HS-27A (cell line): Measurements from ENCODE around the gene MYLK4.
"Not testable (repeated sequence)": the region's sequence is repeated elsewhere in the genome, so short reads cannot be mapped to it uniquely, and the experiment has no call there.

Source experiments
- DNase-seq: peaks from one replicate; pipeline ENCODE4 v3.0.0-alpha.2; 2012; ENCODE audit warnings: low read depth, missing footprints

The MYLK4 gene

DNA sequence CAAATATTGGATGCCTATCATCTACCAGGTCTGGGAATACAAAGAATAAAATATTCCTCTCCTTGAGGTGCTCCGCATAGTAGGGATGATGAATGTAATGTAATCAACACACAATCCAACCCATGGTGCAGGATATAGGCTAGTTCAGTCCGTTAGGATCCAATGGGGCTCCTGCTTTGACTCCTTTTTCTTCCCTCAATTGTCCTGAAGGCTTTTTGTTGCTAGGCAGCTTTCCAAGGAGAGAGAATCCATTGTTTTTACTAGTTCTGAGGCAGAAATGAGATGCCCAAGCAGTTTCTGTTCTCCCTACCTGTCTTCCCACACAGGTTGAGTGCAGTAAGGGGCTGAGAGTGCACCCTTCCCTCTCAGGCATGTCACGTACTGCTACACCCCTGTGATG, 26.5 kb upstream of the MYLK4 start:
- DNase-seq, result no peak

DNA sequence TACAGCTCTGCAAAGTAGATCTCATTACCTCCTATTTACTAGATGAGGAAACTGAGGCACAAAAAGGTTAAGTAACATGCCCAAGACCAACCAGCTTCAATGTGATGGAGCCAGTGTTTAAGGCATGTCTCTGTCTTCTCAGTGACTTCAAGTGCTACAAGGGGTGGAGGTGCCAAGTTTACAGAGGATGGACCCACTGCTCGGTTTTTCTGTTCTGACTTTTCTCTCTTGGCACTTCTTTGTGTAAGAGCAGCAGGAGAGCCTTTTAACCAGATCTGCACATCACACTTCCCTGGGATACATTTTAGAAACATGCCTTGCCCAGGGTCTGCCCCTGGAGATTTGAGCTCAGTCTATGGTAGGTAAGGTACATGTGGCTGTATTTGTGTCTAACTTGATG, 24.3 kb upstream of the MYLK4 start:
- no peak for DNase-seq

DNA sequence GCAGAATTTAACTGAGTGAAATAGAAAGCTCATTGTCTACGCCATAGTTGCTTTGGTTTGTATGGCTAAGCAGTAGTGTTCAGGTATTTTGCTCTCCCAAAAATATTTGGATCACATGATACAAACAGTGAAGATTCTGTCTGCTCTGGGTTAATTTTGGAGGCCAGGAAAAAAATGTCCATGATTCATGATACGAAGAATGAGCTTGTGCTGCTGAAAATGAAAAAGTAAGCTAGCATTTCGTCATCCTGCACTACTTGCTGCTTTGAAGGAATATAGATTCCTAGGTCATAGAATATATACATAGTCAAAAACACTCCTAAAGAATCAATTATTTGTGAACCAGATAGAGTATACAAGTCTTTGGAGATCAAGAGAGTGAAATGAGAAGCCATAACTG, 22.7 kb upstream of the MYLK4 start:
- DNase-seq, result no peak

DNA sequence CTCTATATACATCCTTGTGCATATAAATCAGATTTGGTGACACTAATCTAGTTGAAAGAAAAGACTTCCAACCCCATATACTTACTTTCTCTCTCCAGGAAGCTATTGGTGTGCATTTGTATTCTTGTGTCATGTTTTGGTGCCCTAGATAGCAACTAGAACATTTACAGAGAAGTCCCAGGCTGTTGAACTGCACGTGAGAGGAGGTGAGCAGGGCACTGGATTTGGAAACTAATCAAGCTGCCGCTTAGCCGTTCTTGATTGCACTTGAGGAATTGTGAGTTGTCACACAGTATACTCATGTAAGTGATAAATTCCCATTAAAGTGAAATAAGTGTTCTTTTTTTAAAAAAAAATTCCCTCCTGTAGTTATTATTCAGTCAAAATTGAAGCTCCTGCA, 22.1 kb upstream of the MYLK4 start:
- no peak for DNase-seq

DNA sequence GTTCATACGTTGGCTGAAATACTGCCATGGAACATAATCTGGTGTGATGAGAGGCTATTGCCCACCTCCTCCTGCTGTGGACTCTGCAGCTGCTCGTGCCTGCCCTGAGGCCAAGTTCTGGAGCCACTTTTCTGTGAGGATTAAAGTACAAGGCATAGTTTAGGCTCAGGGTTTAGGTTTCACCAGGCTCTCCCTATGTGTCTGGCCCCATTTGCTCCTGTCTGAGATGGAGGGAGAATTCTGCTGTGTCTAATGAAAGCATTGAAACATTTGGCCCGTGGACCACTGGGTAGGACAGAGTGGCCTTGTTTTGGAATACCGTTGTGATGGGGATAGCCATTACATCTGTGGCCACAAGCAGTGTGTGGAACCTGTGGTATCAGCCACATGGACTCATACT, 20.4 kb upstream of the MYLK4 start:
- DNase-seq, result no peak

DNA sequence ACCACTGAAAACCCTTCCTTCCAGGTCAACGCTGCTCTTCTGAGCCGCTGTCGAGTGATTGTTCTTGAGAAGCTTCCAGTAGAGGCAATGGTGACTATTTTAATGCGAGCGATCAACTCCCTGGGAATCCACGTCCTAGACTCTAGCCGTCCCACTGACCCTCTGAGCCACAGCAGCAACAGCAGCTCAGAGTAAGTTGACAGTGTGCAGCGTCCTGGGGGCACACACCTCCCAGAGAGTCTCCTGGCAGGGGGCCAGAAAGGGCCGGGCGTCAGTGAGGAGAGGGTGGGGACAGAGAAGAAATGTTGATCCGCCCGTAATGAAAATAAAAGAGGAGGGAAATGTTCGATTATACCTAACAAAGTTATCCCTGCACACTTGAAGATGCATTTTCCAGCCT, 19.4 kb upstream of the MYLK4 start:
- no peak for DNase-seq

DNA sequence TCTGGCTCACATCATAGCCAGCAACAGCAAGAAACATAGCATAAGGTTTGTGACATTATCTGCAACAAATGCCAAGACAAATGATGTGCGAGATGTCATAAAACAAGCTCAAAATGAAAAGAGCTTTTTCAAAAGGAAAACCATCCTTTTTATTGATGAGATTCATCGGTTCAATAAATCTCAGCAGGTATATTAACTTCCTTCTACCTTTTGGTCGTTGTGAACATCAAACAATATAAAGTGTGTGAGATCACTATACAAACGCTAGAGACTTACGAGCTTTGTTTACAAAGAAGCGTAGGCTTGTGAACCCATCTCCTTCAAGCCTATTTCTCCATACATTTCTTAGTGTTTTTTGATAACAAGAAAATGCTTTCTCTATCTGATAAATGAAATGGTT, 18.0 kb upstream of the MYLK4 start:
- DNase-seq, result no peak

DNA sequence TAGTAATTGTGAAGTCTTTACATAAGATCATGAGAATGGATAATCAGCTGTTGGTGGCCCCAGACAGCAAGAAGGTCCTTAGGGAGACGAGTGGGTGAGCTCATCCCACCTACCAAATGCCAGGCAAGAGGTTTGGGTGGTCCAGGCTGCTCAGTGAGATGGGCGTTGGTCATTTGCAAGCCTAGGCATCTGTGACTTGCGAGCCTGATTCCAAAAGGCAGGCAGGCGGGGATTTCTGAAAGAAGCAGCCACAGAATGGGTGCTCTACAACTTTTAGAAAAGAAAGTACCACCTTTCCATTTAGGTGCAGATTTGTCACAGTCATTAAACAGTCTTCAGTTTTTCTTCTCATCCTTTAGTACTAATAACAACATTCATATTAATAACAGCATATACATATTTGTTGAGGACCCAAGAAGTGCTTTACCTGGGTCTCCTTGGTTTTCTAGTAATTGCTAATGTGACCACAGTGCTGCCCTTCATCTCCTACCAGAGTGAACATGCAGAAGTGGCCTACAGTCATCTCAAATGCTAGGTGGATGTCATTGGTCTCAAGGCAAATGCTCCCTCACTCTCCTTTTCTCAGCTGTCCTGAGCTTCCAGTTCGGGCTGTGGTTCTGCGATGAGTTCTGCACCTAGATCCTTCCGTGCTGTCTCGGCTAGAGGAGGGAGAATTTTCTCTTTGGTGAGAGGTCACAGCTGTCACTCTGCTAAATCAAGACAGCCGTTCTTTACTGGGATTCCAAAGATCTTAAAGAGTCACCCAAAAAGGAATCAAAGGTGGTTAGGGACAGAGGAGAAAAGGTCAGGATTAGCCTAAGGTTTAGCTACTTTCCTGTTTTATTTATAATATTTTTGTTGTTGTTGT, 17.2 kb upstream of the MYLK4 start:
- no peak for DNase-seq

DNA sequence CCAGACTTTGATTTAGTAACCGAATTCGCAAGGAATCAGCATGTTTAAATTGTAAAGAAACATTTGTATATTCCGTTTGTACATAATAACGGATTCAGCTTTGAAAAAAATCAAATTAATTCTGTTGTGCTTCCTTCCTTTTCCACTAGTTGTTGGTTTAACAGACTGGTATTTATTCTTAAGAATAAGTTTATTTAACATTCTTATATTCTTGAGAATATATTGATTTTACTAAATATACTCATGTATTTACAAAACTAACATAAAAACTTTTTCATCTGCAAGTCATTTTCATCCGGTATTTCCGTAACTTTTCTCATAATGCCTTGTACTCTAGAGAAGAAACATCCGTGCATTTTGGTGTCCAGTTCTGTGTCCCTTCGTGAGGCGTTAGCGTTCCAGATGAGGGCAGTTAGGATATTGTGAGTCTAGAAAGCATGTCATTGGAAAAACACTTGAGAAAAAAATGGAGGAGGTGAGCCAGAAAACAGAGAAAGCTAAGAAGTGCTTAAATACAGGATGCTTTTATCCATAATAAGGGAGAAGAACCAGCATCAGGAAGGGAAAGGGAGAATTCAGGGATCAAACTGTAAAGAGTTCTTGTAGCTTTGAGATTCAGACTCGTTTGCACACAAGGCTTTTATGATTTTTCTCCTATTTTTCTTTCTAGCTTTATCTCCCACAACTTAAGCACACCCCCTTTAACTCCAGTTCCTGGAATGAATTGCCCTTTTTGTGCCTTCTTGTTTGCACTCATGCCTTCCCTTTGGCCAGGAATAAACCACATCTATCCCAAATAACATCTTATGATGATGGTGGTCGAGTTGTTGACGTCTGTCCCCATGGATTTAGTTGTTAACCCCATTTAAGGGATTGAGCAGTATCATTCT, 16.3 kb upstream of the MYLK4 start:
- no peak for DNase-seq

DNA sequence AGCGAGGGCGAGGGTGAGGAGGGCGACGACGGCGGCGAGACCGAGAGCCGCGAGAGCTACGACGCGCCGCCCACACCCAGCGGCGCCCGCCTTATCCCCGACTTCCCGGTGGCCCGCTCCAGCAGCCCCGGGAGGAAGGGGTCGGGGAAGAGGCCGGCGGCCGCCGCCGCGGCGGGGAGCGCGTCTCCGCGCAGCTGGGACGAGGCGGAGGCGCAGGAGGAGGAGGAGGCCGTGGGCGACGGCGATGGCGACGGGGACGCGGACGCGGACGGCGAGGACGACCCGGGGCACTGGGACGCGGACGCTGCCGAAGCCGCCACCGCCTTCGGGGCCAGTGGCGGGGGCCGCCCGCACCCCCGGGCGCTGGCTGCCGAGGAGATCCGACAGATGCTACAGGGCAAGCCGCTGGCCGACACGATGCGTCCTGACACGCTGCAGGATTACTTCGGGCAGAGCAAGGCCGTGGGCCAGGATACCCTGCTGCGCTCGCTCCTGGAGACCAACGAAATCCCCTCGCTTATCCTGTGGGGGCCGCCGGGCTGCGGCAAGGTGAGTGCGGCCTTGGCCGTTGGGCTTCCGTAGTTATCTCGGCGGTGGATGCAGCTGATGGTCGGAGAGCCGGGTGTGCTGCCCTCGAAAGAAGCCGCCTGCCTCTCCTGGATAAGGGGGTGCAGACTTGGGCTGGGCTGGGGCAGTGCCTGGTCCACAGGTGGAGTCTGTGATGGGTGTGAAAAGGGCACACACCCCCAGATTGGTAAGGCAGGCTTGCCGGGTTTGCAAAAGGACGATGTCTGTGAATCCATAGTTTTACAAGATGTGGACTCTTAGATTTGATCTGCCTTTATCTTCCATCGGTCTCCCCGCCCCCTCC, 15.4 kb upstream of the MYLK4 start:
- DNase-seq, result no peak

DNA sequence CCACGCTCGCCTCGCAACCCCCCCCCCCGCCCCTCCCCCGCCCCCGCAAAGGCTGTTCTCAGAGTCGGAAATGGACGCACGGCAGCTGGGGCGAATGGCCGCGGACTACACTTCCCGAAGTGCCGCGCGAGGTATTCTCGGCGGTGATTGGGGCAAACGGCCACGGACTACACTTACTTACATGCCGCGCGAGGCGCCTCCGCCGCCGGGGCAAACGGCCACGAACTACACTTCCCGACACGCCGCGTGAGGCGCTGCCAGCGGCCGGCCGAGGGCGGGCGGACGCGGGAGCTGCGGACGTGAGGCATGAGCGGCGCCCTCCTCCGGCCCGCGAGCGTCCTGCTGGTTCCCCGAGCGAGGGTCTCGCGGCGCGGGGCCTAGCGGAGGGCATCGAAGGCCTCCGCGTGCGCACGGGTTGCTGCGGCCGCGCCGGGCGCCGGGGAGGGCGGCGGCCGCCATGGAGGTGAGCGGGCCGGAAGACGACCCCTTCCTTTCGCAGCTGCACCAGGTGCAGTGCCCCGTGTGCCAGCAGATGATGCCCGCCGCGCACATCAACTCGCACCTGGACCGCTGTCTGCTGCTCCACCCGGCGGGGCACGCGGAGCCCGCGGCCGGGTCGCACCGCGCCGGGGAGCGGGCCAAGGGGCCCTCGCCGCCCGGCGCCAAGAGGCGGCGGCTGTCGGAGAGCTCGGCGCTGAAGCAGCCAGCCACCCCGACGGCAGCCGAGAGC, 14.6 kb upstream of the MYLK4 start, which contains the start of gene WRNIP1:
WRNIP1 (plus strand) TSS at position 228 of the 730 bp plus-strand sequence; CDS start at position 458, 230 bp downstream.
- DNase-seq, result peak; percentile 76

DNA sequence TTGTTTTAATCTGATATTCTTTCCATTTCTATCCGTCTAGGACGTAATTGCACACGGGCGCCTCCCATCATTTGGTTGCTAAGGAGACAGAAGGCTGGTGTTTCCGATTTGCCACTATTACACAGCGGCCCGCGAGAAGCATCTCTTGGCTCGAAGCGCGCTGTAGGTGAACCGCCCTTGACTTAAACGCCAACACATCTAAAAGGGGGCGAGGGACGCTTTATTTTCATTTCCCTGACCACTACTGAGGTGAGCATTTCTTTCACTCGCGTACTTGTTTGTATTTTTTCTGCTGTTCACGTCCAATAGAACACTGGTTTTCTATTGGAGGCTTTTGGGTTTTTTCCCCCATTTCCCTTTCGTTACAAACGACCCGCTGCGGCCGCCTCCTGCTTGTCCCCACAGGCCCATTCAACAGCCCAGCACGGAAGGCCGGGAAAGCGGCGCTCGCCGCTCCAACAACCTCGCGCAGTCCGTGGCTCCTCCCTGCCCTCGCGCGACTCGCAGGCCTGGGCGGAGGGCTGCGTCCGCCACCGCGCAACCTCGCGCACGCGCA, 14.0 kb upstream of the MYLK4 start:
- no peak for DNase-seq

DNA sequence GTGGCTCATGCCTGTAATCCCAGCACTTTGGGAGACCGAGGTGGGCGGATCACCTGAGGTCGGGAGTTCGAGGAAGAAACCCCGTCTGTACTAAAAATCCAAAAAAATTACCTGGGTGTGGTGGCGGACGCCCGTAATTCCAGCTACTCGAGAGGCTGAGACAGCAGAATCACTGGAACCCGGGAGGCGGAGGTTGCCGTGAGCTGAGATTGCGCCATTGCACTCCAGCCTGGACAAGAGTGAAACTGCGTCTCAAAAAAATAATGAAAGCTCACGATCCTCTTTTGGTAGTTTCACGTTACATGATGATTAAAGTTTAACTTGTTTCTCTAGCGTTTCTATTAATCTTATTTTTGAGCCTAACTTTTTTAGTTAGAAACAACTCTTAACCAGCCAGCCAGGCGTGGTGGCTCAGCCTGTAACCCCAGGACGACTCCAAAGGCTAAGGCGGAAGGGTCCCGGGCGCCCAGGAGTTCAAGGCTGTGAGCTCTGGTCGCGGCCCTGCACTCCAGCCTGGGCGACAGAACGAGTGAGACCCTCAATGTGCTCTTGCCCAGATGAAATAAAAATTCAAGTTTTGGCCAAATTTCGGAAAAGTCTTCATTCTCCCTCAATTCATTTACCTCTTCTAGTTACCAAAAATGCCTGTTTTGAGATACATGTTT, 13.3 kb upstream of the MYLK4 start:
- DNase-seq, result no peak

DNA sequence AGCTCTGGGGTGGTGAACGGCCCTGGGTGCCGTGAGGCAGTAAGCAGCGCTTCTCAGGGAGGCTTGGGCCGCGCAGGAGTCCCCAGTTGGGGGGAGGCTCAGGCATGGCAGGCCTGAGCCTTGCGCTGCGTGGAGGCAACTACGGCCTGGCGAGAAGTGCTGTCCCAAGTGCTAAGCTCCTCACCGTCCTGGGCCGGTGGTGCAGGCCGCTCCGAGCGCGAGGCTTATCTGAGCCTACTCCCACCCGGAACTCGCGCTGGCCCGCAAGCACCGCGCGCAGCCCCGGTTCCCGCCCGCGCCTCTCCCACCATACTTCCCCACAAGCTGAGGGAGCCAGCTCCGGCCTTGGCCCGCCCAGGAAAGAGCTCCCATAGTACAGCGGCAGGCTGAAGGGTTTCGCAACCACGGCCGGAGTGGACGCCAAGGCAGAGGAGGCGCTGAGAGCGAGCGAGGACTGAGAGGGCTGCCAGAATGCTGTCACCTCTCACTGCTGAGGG, 12.7 kb upstream of the MYLK4 start:
- DNase-seq, result no peak

DNA sequence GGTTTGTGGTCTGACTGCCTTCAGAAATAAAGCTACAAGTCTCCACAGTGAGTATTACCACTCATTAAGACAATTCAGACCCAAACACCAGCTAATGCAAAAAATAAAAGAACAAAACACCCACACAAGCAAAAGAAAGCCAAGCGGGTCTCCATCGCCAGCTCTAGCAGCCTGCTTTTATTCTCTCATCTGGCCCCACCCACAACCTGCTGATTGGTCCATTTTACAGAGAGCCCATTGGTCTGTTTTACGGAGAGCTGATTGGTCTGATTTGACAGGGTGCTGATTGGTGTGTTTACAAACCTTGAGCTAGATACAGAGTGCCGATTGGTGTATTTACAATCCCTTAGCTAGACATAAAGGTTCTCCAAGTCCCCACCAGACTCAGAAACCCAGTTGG, 12.1 kb upstream of the MYLK4 start:
- DNase-seq, result not testable (repeated sequence)

DNA sequence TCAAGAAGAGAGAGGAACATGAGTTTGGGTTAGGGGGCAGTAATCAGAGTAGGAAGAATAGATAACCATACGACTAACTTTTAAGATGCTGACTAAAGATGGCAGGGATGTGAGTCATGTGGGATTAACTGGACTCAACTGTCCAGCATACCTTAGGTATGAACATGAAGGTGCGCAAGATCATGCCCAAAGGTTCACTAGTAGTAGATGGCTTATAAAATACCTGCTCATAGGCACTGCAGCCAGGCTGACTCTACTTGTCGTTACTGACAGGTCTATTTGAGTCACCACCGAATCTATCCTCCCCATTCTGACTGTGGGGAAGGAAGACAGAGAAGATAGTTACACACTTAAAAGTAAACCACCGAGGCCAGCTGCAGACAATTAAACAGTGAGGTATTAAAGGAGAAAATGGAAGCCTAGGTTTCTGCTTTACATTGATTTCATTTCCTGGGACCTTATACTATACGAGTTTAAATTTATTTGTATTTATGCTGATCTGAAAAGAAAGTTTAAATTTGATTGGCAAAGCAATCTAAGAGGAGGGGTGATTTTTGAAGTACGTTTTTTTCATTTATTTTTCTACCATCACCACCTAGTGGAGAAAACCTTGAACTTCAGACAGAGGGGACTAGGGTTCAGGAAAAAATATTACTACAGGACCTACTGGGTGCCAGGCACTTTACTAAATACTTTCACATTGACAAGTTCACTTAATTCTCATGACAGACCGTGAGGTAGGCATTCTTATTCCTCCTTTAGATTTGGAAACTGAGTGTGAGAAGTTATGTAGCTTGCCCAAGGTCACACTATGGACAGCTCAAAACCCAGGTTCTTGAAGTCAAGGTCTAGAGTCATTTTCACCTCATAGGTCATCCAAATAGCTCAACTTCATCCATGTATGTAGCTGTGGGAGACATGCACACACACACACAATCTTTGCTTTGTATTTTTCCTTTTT, 10.4 kb upstream of the MYLK4 start:
- no peak for DNase-seq

DNA sequence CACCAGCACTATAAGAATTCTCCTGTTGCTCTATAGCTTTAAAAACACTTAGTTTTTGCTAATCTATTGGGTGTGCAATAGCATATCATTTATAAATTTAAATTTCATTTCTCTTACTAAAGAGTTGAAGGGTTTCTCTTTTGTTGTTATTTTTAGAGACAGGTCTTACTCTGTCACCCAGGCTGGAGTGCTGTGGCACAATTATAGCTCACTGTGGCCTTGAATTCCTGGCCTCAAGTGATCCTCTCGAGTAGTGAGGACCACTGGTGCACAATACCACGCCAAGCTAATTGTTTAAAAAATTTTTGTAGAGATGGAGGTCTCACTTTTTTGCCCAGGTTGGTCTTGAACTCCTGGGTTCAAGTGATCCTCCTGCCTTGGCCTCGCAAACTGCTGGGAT, 8.3 kb upstream of the MYLK4 start:
- DNase-seq, result no peak

DNA sequence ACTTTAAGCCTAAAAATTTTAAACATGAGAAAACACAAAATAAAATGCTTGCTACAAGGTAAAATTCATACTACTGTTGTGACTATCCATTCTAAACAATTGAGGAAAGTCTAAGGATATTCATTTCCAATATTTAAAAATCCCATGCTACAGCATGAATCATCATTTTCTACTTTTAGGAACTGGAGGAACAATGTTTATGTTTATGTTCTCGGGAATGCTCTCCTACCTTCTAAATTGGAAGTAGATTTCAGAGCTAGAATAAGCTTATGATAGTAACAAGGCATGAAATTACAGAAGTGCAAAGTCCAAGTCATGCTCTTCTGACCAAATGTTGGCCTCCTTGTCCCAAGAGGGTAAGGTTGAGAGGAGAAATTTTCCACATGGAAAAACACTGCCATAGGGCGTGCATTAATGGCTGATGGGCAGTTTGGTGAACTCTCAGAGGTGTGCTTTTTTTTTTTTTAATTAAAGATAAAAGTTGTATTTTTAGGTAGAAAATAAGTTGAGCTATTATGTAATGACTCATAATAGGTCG, 6.0 kb upstream of the MYLK4 start:
- no peak for DNase-seq

DNA sequence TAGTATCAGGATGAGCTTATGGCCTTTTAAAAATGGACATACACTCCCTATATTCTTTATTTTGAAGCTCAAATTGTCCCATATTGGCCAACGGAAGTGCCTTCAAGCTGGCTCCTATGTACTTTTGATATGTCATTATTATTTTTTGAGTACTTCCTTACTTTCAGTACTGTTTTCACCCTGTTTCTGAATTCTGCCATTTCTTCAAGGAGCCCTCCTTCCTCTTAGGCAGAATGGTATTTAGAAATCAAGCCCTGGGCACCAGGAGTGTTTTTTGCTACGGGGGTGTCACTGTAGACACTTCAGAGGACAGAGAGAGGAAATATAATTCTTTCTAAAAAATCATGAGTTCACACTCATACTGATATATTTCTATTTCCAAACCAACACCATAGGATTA, 5.5 kb upstream of the MYLK4 start:
- DNase-seq, result no peak
